Body of pancreas (tissue), 4 donors: ENCODE measurements around the gene MYH14.

ENCODE experiments used
- CTCF ChIP-seq, 7 experiments: fragments of 450-650 bp in 4 of 7; fragments of 200-600 bp in 3 of 7; sonication (generic) in 3 of 7; IDR thresholded peaks; one replicate each; pipeline ENCODE4 v1.5.1; 2016 to 2019; ENCODE audit warnings: antibody characterized with exemption in 7 of 7
- POLR2A ChIP-seq, 3 donors: fragments of 450-650 bp; IDR thresholded peaks; one replicate each; pipeline ENCODE4 v1.6.1; 2016; ENCODE audit warnings: antibody characterized with exemption in 3 of 3, mild to moderate bottlenecking in 2 of 3

DNA sequence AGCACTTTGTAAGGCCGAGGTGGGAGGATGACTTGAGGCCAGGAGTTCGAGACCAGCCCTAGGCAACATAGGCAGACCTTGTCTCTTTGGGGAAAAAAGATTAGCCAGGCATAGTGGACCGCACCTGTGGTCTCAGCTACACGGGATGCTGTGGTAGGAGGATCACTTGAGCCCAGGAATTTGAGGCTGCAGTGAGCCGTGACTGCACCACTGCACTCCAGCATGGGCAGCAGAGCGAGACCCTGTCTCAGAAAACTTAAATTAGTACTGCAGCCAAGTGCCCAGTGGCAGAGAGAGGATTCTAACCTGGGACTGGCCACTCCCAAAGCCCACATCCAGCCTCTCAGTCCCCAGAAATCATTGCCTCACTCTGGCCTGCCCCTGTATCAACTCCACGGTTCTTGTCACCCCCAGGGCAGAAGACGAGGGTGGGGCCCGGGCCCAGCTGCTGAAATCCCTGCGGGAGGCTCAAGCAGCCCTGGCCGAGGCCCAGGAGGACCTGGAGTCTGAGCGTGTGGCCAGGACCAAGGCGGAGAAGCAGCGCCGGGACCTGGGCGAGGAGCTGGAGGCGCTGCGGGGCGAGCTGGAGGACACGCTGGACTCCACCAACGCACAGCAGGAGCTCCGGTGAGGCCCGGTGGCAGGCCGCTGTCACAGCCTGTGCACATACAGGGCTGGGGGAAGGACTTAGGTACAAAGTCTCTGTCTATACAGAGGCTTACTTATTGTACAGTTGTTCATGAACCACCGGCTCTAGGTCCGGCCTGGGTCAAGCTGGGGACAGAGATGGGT, 72.4 kb downstream of the MYH14 start:
- TF ChIP-seq POLR2A (IDR thresholded peaks at IDR 0.05) = no peak
- TF ChIP-seq CTCF (IDR thresholded peaks at IDR 0.05) = no peak
